ENCODE data around the gene GJA9.

The GJA9 gene

DNA sequence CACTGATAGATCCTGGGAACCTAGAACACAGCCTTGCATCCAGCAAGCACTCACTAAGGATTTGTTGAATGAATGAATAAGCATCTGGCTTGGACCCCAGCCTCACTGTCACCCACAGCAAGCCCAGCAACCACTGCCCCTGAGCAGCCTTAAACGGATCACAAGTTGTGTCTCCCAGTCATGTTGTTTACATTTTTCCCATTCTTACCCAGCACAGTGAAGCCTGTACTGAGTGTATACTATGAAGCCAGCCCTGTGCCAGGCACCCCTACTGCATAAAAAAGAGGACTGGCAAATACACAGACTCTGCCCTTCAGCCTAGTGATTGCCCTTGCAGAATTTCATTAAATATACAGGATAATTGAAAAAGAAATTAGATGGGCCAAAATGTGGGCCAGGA is 52.0 kb downstream of the GJA9 start:
- no peak for DNase-seq

DNA sequence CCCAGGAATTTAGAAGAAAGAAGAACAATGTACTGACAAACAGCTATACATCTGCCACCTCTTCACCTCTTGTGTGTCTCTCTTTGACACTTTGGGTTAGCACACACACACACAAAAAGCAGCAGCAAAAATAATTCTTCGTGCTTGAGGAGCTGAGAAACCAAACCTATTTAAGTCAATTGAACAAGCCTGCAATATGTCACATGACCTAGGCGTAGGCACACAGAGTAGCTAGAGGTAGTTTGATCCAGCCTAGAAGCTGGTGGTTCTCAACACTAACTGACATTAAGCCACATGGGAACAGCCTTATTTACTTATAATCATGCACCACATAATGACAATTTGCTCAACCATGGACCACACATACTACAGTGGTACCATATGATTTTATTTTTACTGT is 54.1 kb downstream of the GJA9 start:
- DNase-seq, result no peak

DNA sequence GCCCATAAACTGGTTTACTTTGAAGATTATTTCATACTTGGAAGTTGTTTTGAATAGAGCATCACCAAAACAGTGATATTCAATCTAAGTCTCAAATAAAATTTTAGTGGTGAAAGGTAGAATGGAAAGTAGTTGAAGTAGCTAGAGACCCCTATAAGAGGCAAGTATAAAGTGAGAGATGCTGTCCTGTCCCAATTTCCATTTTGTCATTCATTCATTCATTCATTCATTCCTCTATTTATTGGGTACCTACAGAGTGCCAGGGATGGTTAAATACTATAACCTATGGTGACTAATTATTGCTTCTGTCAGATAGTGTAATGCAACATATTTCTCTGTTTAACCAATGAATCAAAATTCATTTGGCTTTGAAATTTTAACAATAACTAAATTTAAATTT is 54.5 kb downstream of the GJA9 start:
- no peak for DNase-seq

DNA sequence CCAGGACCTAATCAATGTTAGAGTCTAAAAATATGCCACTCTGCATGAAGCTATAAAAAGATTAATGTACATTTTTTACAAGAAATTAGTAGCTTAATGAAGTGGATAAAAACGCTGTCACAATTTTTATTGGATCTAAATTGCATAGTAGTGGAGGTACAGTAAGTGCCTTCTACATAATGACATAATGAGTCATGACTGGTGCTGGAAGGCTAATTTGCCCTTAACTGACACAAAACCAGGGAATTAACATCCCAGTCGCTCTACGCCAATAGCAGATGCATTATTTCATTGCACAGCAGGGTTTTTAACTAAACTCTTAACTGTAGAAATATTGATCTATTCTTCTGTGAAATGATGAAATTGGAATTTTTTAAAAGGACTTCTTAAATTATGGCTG is 55.1 kb downstream of the GJA9 start:
- DNase-seq, result peak; percentile 18

All from NCI-H774 (cell line).